GM12878 (cell line): ENCODE results near the gene ATAD3A. TPM values are rescaled to one million over a fixed set of nuclear protein-coding genes. Genes with fewer than 3 reads are reported as not detected.

Source experiments
- ATAC-seq: fragments of 200-7000 bp; cut with Tn5 transposase; 3 replicates; pipeline ENCODE4 v1.9.1; 2020; ENCODE audit warnings: mild to moderate bottlenecking, moderate library complexity
- BruUV-seq: library from RNA; stranded (reverse); fragments of 400-500 nt; replicated peaks from 2 replicates; lab custom pipeline; 2021; lab: Mats Ljungman, UMichigan
- CTCF ChIA-PET: fragments of 300-600 bp; sonication (Branson Sonifier 250); formaldehyde crosslinking; extraction: SDS; loops from one replicate; lab custom pipeline; 2021; ENCODE audit warnings: inconsistent platforms; lab: Yijun Ruan, JAX
- POLR2A ChIA-PET: fragments of 350-600 bp; formaldehyde crosslinking; extraction: SDS; loops from one replicate; lab custom pipeline; 2021; ENCODE audit warnings: inconsistent platforms; lab: Charles Lee
- RAD21 ChIA-PET: fragments of 300-600 bp; sonication (Branson Sonifier 250); formaldehyde crosslinking; loops from one replicate; lab custom pipeline; 2023; ENCODE audit warnings: antibody characterized with exemption; ENCODE audit not compliant: unreplicated experiment; lab: Charles Lee
- SMC1A ChIA-PET: fragments of 300-600 bp; sonication (Branson Sonifier 250); formaldehyde crosslinking; loops from one replicate; lab custom pipeline; 2023; ENCODE audit not compliant: unreplicated experiment, uncharacterized antibody; lab: Charles Lee
- DNase-seq: peaks from one replicate; pipeline ENCODE4 v3.0.0-alpha.2; 2011; ENCODE audit warnings: low read depth, low spot score
- FAIRE-seq: peaks from 3 replicates; lab custom pipeline; 2011; peaks lifted over from hg19 to GRCh38; lab: Jason Lieb, UNC
- H2AFZ ChIP-seq: 2 replicates; pipeline ENCODE4 v1.6.0; 2011; ENCODE audit warnings: low read depth, low read length, control low read depth; ENCODE audit not compliant: control insufficient read depth
- H3K27ac ChIP-seq: 2 replicates; pipeline ENCODE4 v1.5.1; 2011; ENCODE audit warnings: control low read depth; ENCODE audit not compliant: control insufficient read depth, insufficient read depth
- H3K27me3 ChIP-seq, 2 experiments: replicated peaks in 1 of 2; 2 replicates each; pipeline versions ENCODE4 v1.6.0 to v1.6.1; 2011; ENCODE audit warnings: low read length in 1 of 2; ENCODE audit not compliant: control insufficient read depth in 2 of 2, insufficient read depth in 2 of 2
- H3K36me3 ChIP-seq, 2 experiments: 2 replicates each; pipeline ENCODE4 v1.5.1; 2011; ENCODE audit warnings: low read length in 1 of 2; ENCODE audit not compliant: control insufficient read depth in 2 of 2, insufficient read depth in 2 of 2
- H3K4me1 ChIP-seq: 2 replicates; pipeline ENCODE4 v1.6.1; 2011; ENCODE audit warnings: mild to moderate bottlenecking, low read length, moderate library complexity, mixed read lengths; ENCODE audit not compliant: control insufficient read depth, insufficient read depth
- H3K4me2 ChIP-seq: 2 replicates; pipeline ENCODE4 v1.6.0; 2011; ENCODE audit warnings: control low read depth; ENCODE audit not compliant: control insufficient read depth, insufficient read depth
- H3K4me3 ChIP-seq: fragments of 200-600 bp; sonication (generic); 2 replicates; pipeline ENCODE4 v1.5.1; 2016
- H3K79me2 ChIP-seq: 2 replicates; pipeline ENCODE4 v1.6.0; 2011; ENCODE audit warnings: low read length; ENCODE audit not compliant: control insufficient read depth, insufficient read depth
- H3K9ac ChIP-seq: 2 replicates; pipeline ENCODE4 v1.8.0; 2011; ENCODE audit warnings: low read length, control low read depth, mixed read lengths; ENCODE audit not compliant: control insufficient read depth, insufficient read depth
- H3K9me3 ChIP-seq: replicated peaks from 3 replicates; pipeline ENCODE4 v1.5.1; 2011; ENCODE audit warnings: mild to moderate bottlenecking, low read length; ENCODE audit not compliant: control insufficient read depth, insufficient read depth
- H4K20me1 ChIP-seq: 2 replicates; pipeline ENCODE4 v1.6.0; 2011; ENCODE audit not compliant: control insufficient read depth, insufficient read depth
- CHD4 ChIP-seq: fragments of 200-600 bp; sonication (generic); IDR thresholded peaks from 2 replicates; pipeline ENCODE4 v1.6.1; 2016; ENCODE audit warnings: mild to moderate bottlenecking
- HDAC2 ChIP-seq: fragments of 200-600 bp; sonication (generic); IDR thresholded peaks from 2 replicates; pipeline ENCODE4 v1.6.1; 2017
- KDM1A ChIP-seq: fragments of 200-600 bp; sonication (generic); IDR thresholded peaks from 2 replicates; pipeline ENCODE4 v1.6.1; 2016; ENCODE audit warnings: borderline replicate concordance
- POLR2A ChIP-seq: IDR thresholded peaks from 2 replicates; pipeline ENCODE4 v1.6.1; 2011; ENCODE audit warnings: low read depth, mild to moderate bottlenecking, low read length
- SREBF2 ChIP-seq: IDR thresholded peaks from 2 replicates; pipeline ENCODE4 v1.6.1; 2012; ENCODE audit warnings: mild to moderate bottlenecking, low read length
- WGBS: methylation state at CpG from one replicate; pipeline ENCODE4 v1.1.6; 2016; ENCODE audit warnings: low lambda C conversion rate; ENCODE audit not compliant: insufficient replicate concordance, insufficient coverage; ENCODE audit errors: missing lambda C conversion rate; 5-methylcytosine and 5-hydroxymethylcytosine counted together
- in situ Hi-C: fragments of 300-500 bp; cut with MboI; formaldehyde crosslinking; loops from 9 replicates; pipeline ENCODE4 v1.14.3; 2018; ENCODE audit warnings: mixed read lengths
- intact Hi-C: fragments of 100-400 bp; cut with micrococcal nuclease; formaldehyde crosslinking; loops from one replicate; pipeline ENCODE4 v1.14.2; 2022; ENCODE audit not compliant: unreplicated experiment
- polyA plus RNA-seq, 11 experiments: library from polyadenylated mRNA; depleted of rRNA in 4 of 11; unstranded in 6 of 11; stranded (reverse) in 5 of 11; fragments of >200 nt; fragmentation: Nextera tagmentation in 4 of 11; fragmentation: Illumina TruSeq in 1 of 11; extraction: Ambion mirVana in 4 of 11; extraction: Trizol in 1 of 11; gene quantifications; 1 replicate in 1 of 11; 2 replicates in 10 of 11; pipeline versions ENCODE4 v1.2.1 to v1.2.3, GENCODE V29; 2011 to 2016; ENCODE audit warnings: inconsistent platforms in 2 of 11, missing spikeins in 2 of 11, low read depth in 1 of 11
- total RNA-seq, 4 experiments: library from RNA; depleted of rRNA in 3 of 4; stranded (reverse); fragments of >200 nt in 3 of 4; fragmentation: Illumina TruSeq in 1 of 4; extraction: Trizol in 1 of 4; gene quantifications; 2 replicates each; pipeline versions ENCODE4 v1.2.1 to v1.2.3, GENCODE V29; 2013 to 2021
- TF ChIP-seq, protein P1 (sequence below): IDR thresholded peaks from 2 replicates; pipeline ENCODE4 v1.6.1; 2012; ENCODE audit warnings: low read depth, low read length, improper control_type of control experiment

The ATAD3A gene
- total and polyA plus RNA-seq, 10 of the 15 experiments (the other 5 are each of a cell fraction or from before 2014, with no cell fraction given) = 0.05 to 93.5 (median 38.9) TPM

DNA sequence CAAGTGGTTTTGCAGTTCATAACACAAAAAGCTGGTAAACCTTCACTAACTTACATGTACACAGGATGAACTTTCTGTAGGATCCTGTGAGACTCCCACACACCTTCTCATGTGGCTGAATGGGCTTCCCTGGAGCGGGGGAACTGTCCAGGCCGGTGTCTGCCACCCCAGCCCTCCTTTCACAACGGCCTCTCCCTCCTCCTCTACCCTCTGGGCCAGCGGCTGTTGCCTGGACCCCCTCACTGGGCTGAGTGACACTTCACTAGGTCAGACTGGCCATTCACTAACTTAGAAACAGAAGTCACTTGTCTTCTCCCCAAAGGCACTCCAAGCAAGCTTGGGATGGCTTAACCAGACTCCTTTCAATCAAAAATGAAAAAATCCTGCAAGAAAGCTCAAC, 46.6 kb downstream of the ATAD3A start:
- Histone ChIP-seq H3K79me2 (no peaks in the 10 kb centered on the region), H3K4me2 (no peak overlapping the region), H3K27ac (no peak overlapping the region), H3K4me1 (no peaks in the 10 kb centered on the region), H3K36me3 (peaks cover 16 to 19% of the 10 kb centered on the region in 2 experiments; a peak in 3 of 4 replicates), H3K9me3 (no peaks in the 10 kb centered on the region), H3K9ac (no peak overlapping the region), H3K27me3 (no peaks in the 10 kb centered on the region), H4K20me1 (no peaks in the 10 kb centered on the region), H3K4me3 (no peak overlapping the region), H2AFZ (no peak overlapping the region)
- TF ChIP-seq HDAC2 = no peak
- no peak for TF ChIP-seq CHD4
- TF ChIP-seq POLR2A = peak; percentile 61; the same call in 1 of the 2 replicates
- DNase-seq (no peak), ATAC-seq (no peak), FAIRE-seq (no peak)
- ChIA-PET RAD21 (no interaction called here), SMC1A (no interaction called here), POLR2A (no interaction called here), CTCF (interaction anchor here (0.7 kb wide), 1 partner anchor 253 kb away, joined by 3 read pairs; no protein-coding TSS in a partner anchor)
- WGBS = 83% methylated on average over 4 of the region's 4 CpGs
- no TSS peak for BruUV-seq
- intact Hi-C loops = no loop called here
- in situ Hi-C loops = no loop called here

DNA sequence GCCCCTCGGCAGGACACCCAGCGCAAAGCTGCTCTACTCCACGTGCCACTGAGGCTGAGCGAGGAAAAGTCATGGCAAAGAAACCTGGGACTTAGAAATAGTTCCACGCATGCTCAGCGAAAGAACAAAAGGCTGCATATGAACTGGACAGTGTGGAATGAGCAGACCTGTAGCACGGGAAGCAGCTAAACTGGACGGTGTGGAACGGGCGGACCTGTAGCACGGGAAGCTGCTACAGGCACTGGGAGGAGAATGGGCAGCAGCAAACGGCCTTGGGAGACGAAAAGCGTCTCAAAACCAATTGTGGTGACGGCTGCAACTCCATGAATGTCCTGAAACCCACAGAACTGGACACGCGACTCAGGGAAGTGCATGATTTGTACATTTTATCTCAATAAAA, 47.1 kb downstream of the ATAD3A start:
- 89% methylated on average over 17 of the region's 17 CpGs for WGBS
- RAD21 ChIA-PET = no interaction called here
- Histone ChIP-seq H4K20me1 (no peaks in the 10 kb centered on the region), H3K9me3 (no peaks in the 10 kb centered on the region), H3K9ac (no peak overlapping the region), H3K36me3 (peaks cover 17 to 19% of the 10 kb centered on the region in 2 experiments; a peak in 3 of 4 replicates), H3K4me1 (no peaks in the 10 kb centered on the region), H3K79me2 (no peaks in the 10 kb centered on the region), H2AFZ (no peak overlapping the region), H3K4me2 (no peak overlapping the region), H3K27me3 (no peaks in the 10 kb centered on the region), H3K27ac (no peak overlapping the region), H3K4me3 (no peak overlapping the region)
- TF ChIP-seq, protein P1, sequence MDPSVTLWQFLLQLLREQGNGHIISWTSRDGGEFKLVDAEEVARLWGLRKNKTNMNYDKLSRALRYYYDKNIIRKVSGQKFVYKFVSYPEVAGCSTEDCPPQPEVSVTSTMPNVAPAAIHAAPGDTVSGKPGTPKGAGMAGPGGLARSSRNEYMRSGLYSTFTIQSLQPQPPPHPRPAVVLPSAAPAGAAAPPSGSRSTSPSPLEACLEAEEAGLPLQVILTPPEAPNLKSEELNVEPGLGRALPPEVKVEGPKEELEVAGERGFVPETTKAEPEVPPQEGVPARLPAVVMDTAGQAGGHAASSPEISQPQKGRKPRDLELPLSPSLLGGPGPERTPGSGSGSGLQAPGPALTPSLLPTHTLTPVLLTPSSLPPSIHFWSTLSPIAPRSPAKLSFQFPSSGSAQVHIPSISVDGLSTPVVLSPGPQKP = no peak
- no peak for TF ChIP-seq KDM1A
- TF ChIP-seq SREBF2 = no peak
- FAIRE-seq (no peak), ATAC-seq (no peak), DNase-seq (no peak)
- POLR2A ChIA-PET = no interaction called here
- CTCF ChIA-PET = no interaction called here
- SMC1A ChIA-PET = no interaction called here
- BruUV-seq = no TSS peak
- intact Hi-C loops (no loop called here), in situ Hi-C loops (no loop called here)
